Pancreas (tissue), 10 donors: ENCODE results near the gene CDKL5. TPM values are rescaled to one million over a fixed set of nuclear protein-coding genes. Genes with fewer than 3 reads are reported as not detected.
A peak's percentile ranks its signal among the peaks of the same experiment; 100 is the strongest.

Experiments used
- ATAC-seq, 4 donors: fragments of 200-7000 bp; cut with Tn5 transposase; one replicate each; pipeline versions ENCODE4 v1.8.0 to v1.9.1; 2020; ENCODE audit warnings: mild to moderate bottlenecking in 4 of 4, moderate library complexity in 4 of 4
- DNase-seq, 6 donors: peaks; one replicate each; pipeline ENCODE4 v3.0.0-alpha.2; 2020
- FAIRE-seq: peaks from 2 replicates; lab custom pipeline; 2012; peaks lifted over from hg19 to GRCh38; lab: Jason Lieb, UNC
- H3K27ac ChIP-seq, 4 donors: fragments of 200-600 bp; sonication (generic); 1 replicate in 3 of 4; 2 replicates in 1 of 4; pipeline versions ENCODE4 v1.5.0 to v1.8.0; 2020
- H3K27me3 ChIP-seq, 4 donors: fragments of 200-600 bp; one replicate each; pipeline ENCODE4 v1.8.0; 2021
- H3K36me3 ChIP-seq, 3 donors: fragments of 200-600 bp; sonication (generic) in 1 of 3; one replicate each; pipeline versions ENCODE4 v1.5.0 to v1.8.0; 2020 to 2021
- H3K4me1 ChIP-seq, 3 donors: fragments of 200-600 bp; one replicate each; pipeline ENCODE4 v1.8.0; 2021
- H3K4me3 ChIP-seq, 4 donors: fragments of 200-600 bp; sonication (generic) in 2 of 4; one replicate each; pipeline versions ENCODE4 v1.5.0 to v1.8.0; 2020 to 2021
- H3K9me3 ChIP-seq, 4 donors: fragments of 200-600 bp; one replicate each; pipeline ENCODE4 v1.8.0; 2021
- WGBS, 2 donors: extraction: QIAGEN DNeasy Blood & Tissue Kit; methylation state at CpG; one replicate each; pipeline ENCODE4 v1.1.7; 2013; 5-methylcytosine and 5-hydroxymethylcytosine counted together
- intact Hi-C, 3 donors: fragments of 100-400 bp; cut with DNase I; formaldehyde crosslinking; loops; one replicate each; pipeline versions ENCODE4 v1.11.1 to v1.14.2; 2022
- polyA plus RNA-seq, 2 donors: library from polyadenylated mRNA; stranded (reverse); fragments of 200-250 nt; gene quantifications; one replicate each; pipeline ENCODE4 v1.2.3, GENCODE V29; 2013
- total RNA-seq, 6 donors: library from RNA; stranded (reverse); fragmentation: NEBNext Ultra II Directional in 4 of 6; extraction: Animal tissue kit (Norgen Biotek cat#: 25700) in 4 of 6; gene quantifications; one replicate each; pipeline versions ENCODE4 v1.2.1 to v1.2.4, GENCODE V29; 2021 to 2023
- TF ChIP-seq, protein P1 (sequence below), 4 donors: fragments of 200-600 bp; sonication (generic) in 3 of 4; IDR thresholded peaks; one replicate each; pipeline versions ENCODE4 v1.5.0 to v1.8.0; 2021; ENCODE audit warnings: antibody characterized with exemption in 4 of 4
- donor health status: healthy with polysubstance abuse.
- donor health status: DM: no; HTN: no; CAD: no; lungs with moderate emphysema.
- donor health status: DM: no; HTN: no; CAD: no.
- donor health status: control.
- donor health status: control.
- donor health status: Bipolar disorder and iron deficiency.
- donor health status: DM: yes; HTN: yes; CAD: no.
- donor health status: DM: no; HTN: no; CAD: no.
- donor health status: DM: no; HTN: no; CAD: no.
- donor health status: DM: yes; HTN: yes; CAD: no.

The CDKL5 gene
- total and polyA plus RNA-seq, 8 donors, result 0.76 to 11.5 (median 4.4) TPM

DNA sequence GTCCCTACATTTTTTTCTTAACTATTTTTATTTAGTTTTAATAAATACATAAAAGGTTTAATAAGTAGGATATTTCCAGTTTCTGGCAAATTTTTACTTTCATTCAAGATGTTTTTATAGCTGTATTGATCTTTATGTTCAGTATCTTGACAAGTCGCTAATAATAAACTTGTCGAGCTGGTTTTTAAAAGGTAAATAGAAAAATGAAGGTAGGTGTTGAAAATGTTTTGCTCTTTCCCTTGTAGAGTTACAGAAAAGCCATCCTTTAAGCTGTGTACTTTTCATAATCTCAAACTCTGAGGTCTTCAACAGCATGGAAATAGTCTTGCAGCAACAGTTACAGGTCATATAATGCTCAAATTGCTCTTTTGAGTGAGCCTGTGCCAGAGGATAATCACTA lies 193.9 kb downstream of the CDKL5 start:
- H3K4me1 ChIP-seq, result peaks cover 8 to 52% (median 25%) of the 10 kb centered on the region in 3 donors
- H3K27ac ChIP-seq, result peak overlapping the region in 3 of 4 donors; percentile 8 to 85 (median 70)
- peak; percentile 60 to 72 (median 61) for ATAC-seq
- peak overlapping the region in 2 of 4 donors; percentile 9 to 10 for H3K4me3 ChIP-seq
- TF ChIP-seq, protein P1, sequence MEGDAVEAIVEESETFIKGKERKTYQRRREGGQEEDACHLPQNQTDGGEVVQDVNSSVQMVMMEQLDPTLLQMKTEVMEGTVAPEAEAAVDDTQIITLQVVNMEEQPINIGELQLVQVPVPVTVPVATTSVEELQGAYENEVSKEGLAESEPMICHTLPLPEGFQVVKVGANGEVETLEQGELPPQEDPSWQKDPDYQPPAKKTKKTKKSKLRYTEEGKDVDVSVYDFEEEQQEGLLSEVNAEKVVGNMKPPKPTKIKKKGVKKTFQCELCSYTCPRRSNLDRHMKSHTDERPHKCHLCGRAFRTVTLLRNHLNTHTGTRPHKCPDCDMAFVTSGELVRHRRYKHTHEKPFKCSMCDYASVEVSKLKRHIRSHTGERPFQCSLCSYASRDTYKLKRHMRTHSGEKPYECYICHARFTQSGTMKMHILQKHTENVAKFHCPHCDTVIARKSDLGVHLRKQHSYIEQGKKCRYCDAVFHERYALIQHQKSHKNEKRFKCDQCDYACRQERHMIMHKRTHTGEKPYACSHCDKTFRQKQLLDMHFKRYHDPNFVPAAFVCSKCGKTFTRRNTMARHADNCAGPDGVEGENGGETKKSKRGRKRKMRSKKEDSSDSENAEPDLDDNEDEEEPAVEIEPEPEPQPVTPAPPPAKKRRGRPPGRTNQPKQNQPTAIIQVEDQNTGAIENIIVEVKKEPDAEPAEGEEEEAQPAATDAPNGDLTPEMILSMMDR (IDR thresholded peaks at IDR 0.05), result no peak
- H3K36me3 ChIP-seq, result no peaks in the 10 kb centered on the region
- H3K27me3 ChIP-seq, result no peaks in the 10 kb centered on the region
- WGBS, 2 donors, result 11 to 19% methylated on average over 2 of the region's 2 CpGs
- no peaks in the 10 kb centered on the region for H3K9me3 ChIP-seq
- intact Hi-C loops, result no loop called here
- FAIRE-seq, result peak; percentile 75
- DNase-seq, result no peak

DNA sequence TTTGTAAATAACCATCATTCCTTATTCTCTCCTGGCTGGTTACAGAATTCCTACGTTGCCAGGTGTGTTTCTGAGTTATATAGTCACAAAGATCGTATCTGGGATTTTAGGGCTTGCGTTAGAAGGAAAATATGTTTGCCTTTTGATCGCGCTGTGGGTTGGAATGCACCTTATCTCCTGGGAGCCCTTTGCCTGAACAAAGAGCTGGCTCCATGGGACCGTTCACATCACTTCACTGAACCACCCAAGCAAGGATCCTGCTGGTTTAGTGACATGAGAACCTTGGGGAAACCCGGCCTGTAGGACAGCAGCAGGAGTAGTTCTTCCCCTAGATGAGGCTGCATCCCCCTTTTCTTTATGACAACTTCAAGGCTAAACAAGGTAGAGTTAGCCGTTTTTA lies 194.9 kb downstream of the CDKL5 start:
- ATAC-seq (peak; percentile 51 to 78 (median 68)), DNase-seq (peak in 3 of 6 donors; percentile 7 to 54 (median 23)), FAIRE-seq (no peak)
- Histone ChIP-seq H3K27me3 (no peaks in the 10 kb centered on the region), H3K4me1 (peaks cover 8 to 60% (median 27%) of the 10 kb centered on the region in 3 donors), H3K27ac (peak overlapping the region in 3 of 4 donors; percentile 30 to 85 (median 70)), H3K4me3 (no peak overlapping the region), H3K36me3 (no peaks in the 10 kb centered on the region), H3K9me3 (no peaks in the 10 kb centered on the region)
- intact Hi-C loops, result no loop called here
- 13 to 22% methylated on average over 8 of the region's 8 CpGs for WGBS, 2 donors
- TF ChIP-seq, protein P1 (IDR thresholded peaks at IDR 0.05), result no peak

DNA sequence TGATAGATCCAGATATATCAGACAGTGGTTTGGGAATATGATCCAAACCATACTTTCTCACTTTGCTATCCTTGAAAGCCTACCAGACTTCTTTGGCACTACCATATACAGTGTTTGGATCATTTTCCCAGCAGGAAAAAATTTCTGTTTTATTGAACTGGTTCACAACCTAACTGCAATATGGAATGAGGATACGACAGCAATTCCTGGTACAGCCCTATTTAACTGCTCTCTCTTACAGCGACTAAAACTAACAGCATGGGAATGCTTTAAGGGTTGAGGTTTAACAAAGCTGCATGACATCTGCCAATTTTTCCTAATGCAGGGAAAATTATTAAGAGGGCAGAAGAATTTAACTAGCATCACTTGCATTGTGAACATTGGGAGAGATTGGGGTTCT lies 199.2 kb downstream of the CDKL5 start:
- no peaks in the 10 kb centered on the region for H3K36me3 ChIP-seq
- intact Hi-C loops, result no loop called here
- peak overlapping the region in 2 of 4 donors; percentile 28 to 58 for H3K27ac ChIP-seq
- no peak for DNase-seq
- no peak overlapping the region for H3K4me3 ChIP-seq
- ATAC-seq, result no peak
- H3K9me3 ChIP-seq, result no peaks in the 10 kb centered on the region
- WGBS, 2 donors, result 66 to 82% methylated on average over 2 of the region's 2 CpGs
- TF ChIP-seq, protein P1 (IDR thresholded peaks at IDR 0.05), result no peak
- peak; percentile 64 for FAIRE-seq
- no peaks in the 10 kb centered on the region for H3K27me3 ChIP-seq
- peaks cover 6 to 42% (median 13%) of the 10 kb centered on the region in 3 donors for H3K4me1 ChIP-seq

DNA sequence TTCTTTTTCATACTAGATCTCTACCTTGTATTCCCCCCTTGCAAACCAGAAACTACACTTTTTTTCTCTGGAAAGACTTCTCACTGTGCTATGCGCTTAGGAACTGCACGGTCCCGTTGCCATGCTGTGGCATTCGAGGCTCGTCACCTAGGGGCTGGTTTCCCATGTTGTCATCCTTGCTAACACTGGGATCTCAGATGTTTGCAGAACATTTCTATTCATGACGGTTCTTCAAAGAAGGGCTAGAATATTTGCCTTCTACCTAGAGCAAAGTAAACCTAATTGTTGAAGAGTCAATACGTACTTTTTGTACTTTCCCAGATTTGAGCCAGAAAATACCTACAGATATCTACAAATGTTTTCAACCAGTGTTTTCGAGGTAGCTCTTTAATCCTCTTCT lies 205.5 kb downstream of the CDKL5 start:
- TF ChIP-seq, protein P1 (IDR thresholded peaks at IDR 0.05), result no peak
- intact Hi-C loops, result no loop called here
- FAIRE-seq, result no peak

DNA sequence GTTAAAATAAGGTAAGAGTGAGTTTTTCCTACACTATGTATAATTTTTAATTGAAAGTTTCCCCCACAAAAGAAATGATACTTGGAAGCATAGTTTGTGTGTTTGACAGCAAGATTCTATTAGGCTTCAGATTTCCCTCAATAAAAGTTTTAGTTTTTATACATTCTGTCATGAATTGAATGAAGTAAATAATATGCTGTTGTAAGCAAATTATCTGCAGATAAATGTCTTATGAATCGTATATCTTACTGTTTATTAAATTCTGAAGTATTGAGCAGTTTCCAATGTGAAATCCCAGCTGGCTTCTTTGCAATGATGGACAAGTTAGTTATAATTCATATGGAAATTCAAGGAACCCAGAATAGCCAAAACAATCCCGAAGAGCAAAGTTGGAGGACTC lies 213.0 kb downstream of the CDKL5 start:
- H3K4me3 ChIP-seq, result no peak overlapping the region
- FAIRE-seq, result no peak
- 66 to 90% methylated on average over 2 of the region's 2 CpGs for WGBS, 2 donors

More for the DNA sequence above, 205.5 kb downstream of the CDKL5 start:
- 79 to 80% methylated on average over 8 of the region's 8 CpGs for WGBS, 2 donors
- Histone ChIP-seq H3K27ac (no peak overlapping the region), H3K4me1 (no peaks in the 10 kb centered on the region), H3K9me3 (no peaks in the 10 kb centered on the region), H3K4me3 (no peak overlapping the region), H3K36me3 (no peaks in the 10 kb centered on the region), H3K27me3 (no peaks in the 10 kb centered on the region)
- ATAC-seq (no peak), DNase-seq (no peak)

More for the DNA sequence above, 213.0 kb downstream of the CDKL5 start:
- no peaks in the 10 kb centered on the region for H3K27me3 ChIP-seq
- no peak for DNase-seq
- no peaks in the 10 kb centered on the region for H3K4me1 ChIP-seq
- no peak for ATAC-seq
- no peak overlapping the region for H3K27ac ChIP-seq
- intact Hi-C loops, result no loop called here
- TF ChIP-seq, protein P1 (IDR thresholded peaks at IDR 0.05), result no peak
- no peaks in the 10 kb centered on the region for H3K36me3 ChIP-seq
- H3K9me3 ChIP-seq, result no peaks in the 10 kb centered on the region
